Upper lobe of left lung (tissue), 6 donors: ENCODE measurements around the gene NFS1. TPM values are rescaled to one million over a fixed set of nuclear protein-coding genes. Genes with fewer than 3 reads are reported as not detected.

Source experiments
- ATAC-seq, 2 donors: fragments of 200-7000 bp; cut with Tn5 transposase; one replicate each; pipeline ENCODE4 v1.9.1; 2022; ENCODE audit warnings: mild to moderate bottlenecking in 2 of 2, moderate library complexity in 2 of 2; ENCODE audit not compliant: low FRiP score in 2 of 2
- DNase-seq, 2 donors: peaks; one replicate each; pipeline ENCODE4 v3.0.0-alpha.2; 2019 to 2020
- H3K27ac ChIP-seq, 4 donors: fragments of 200-600 bp; sonication (generic); one replicate each; pipeline ENCODE4 v1.5.1; 2016 to 2019
- H3K27me3 ChIP-seq, 4 donors: fragments of 200-600 bp; sonication (generic); one replicate each; pipeline ENCODE4 v1.5.1; 2017 to 2019
- H3K36me3 ChIP-seq, 4 donors: fragments of 200-600 bp; sonication (generic); one replicate each; pipeline ENCODE4 v1.5.1; 2016 to 2019
- H3K4me1 ChIP-seq, 4 donors: fragments of 200-600 bp; sonication (generic); one replicate each; pipeline ENCODE4 v1.5.1; 2018 to 2019
- H3K4me3 ChIP-seq, 4 donors: fragments of 200-600 bp; sonication (generic); one replicate each; pipeline ENCODE4 v1.5.1; 2017 to 2019; ENCODE audit warnings: mild to moderate bottlenecking in 2 of 4, moderate library complexity in 1 of 4
- H3K9me3 ChIP-seq, 4 donors: fragments of 200-600 bp; sonication (generic); one replicate each; pipeline ENCODE4 v1.5.1; 2018 to 2019
- EP300 ChIP-seq, 4 donors: sonication (generic); formaldehyde crosslinking; IDR thresholded peaks; one replicate each; pipeline ENCODE4 v1.5.1; 2017; ENCODE audit warnings: antibody characterized with exemption in 4 of 4, control low read depth in 2 of 4
- POLR2A ChIP-seq, 4 donors: fragments of 450-650 bp; IDR thresholded peaks; one replicate each; pipeline ENCODE4 v1.5.1; 2016 to 2017; ENCODE audit warnings: antibody characterized with exemption in 4 of 4, mild to moderate bottlenecking in 2 of 4
- POLR2AphosphoS5 ChIP-seq, 2 donors: sonication (generic); formaldehyde crosslinking; IDR thresholded peaks; one replicate each; pipeline ENCODE4 v1.5.1; 2017; ENCODE audit warnings: antibody characterized with exemption in 2 of 2
- WGBS, 2 donors: methylation state at CpG; one replicate each; pipeline ENCODE4 v1.1.5; 2017 to 2018; 5-methylcytosine and 5-hydroxymethylcytosine counted together
- total RNA-seq, 6 donors: library from RNA; depleted of rRNA in 4 of 6; stranded (reverse); fragments of >200 nt in 4 of 6; gene quantifications; one replicate each; pipeline versions ENCODE4 v1.1.0 to v1.2.1, GENCODE V29; 2016 to 2021
- TF ChIP-seq, protein P1 (sequence below), 6 experiments: fragments of 450-650 bp in 4 of 6; fragments of 200-600 bp in 2 of 6; sonication (generic) in 2 of 6; IDR thresholded peaks; one replicate each; pipeline ENCODE4 v1.5.1; 2016 to 2019; ENCODE audit warnings: antibody characterized with exemption in 6 of 6
- donor health status: DM: no; HTN: no; CAD: no; lungs with moderate emphysema.
- donor health status: DM: no; HTN: yes; CAD: no; lungs with severe emphysema.

Gene NFS1
- total RNA-seq, 6 donors from 2014 or later: 16.2 to 90.1 (median 22.6) TPM

DNA sequence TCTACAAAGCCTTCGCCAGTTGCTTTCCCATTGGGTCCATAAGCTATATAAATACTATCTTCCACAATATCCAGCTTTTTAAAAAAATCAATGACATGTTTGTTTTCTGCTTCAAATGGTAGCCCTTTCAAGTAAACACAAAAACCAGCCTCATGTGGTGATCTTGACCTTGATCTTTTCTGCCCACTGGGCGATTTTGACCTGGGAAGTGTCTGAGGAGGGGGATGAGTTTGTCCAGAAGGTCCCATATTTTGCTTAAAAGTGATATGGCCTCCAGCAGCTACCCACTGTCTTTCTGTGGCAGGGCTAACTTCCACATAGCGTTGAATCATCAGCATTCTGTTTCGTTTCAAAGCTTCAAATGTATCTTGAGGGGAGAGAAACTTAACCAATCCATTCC, 45.3 kb downstream of the NFS1 start:
- Histone ChIP-seq H3K27me3 (no peaks in the 10 kb centered on the region), H3K9me3 (no peaks in the 10 kb centered on the region), H3K36me3 (peaks cover 3 to 38% (median 24%) of the 10 kb centered on the region in 4 donors), H3K4me3 (no peak overlapping the region), H3K4me1 (peaks cover 21 to 42% (median 35%) of the 10 kb centered on the region in 4 donors), H3K27ac (no peak overlapping the region)
- ATAC-seq (no peak), DNase-seq (no peak)
- 91 to 96% methylated on average over 4 of the region's 4 CpGs for WGBS, 2 donors
- TF ChIP-seq POLR2A (IDR thresholded peaks at IDR 0.05): no peak
- TF ChIP-seq EP300 (IDR thresholded peaks at IDR 0.05): no peak
- no peak for TF ChIP-seq POLR2AphosphoS5 (IDR thresholded peaks at IDR 0.05)
- TF ChIP-seq, protein P1, sequence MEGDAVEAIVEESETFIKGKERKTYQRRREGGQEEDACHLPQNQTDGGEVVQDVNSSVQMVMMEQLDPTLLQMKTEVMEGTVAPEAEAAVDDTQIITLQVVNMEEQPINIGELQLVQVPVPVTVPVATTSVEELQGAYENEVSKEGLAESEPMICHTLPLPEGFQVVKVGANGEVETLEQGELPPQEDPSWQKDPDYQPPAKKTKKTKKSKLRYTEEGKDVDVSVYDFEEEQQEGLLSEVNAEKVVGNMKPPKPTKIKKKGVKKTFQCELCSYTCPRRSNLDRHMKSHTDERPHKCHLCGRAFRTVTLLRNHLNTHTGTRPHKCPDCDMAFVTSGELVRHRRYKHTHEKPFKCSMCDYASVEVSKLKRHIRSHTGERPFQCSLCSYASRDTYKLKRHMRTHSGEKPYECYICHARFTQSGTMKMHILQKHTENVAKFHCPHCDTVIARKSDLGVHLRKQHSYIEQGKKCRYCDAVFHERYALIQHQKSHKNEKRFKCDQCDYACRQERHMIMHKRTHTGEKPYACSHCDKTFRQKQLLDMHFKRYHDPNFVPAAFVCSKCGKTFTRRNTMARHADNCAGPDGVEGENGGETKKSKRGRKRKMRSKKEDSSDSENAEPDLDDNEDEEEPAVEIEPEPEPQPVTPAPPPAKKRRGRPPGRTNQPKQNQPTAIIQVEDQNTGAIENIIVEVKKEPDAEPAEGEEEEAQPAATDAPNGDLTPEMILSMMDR (IDR thresholded peaks at IDR 0.05): no peak

DNA sequence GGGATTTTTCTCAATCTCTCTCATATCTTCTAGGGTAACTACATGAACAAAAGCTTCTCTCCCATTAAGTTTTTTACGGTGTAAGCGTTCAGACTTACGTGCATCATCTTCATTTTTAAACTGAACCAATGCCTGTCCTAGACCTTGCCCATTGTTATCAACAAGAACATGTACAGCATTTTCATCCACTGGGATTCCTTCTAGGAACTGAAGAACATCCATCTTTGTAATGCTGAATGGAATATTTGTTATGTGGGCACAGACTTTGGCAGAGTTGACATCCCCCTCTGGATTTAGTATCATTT, 45.8 kb downstream of the NFS1 start:
- Histone ChIP-seq H3K36me3 (peaks cover 3 to 38% (median 24%) of the 10 kb centered on the region in 4 donors), H3K9me3 (no peaks in the 10 kb centered on the region), H3K27ac (no peak overlapping the region), H3K4me1 (peaks cover 19 to 42% (median 32%) of the 10 kb centered on the region in 4 donors), H3K27me3 (no peaks in the 10 kb centered on the region), H3K4me3 (no peak overlapping the region)
- no peak for ATAC-seq
- 98 to 100% methylated on average over 3 of the region's 3 CpGs for WGBS, 2 donors
- no peak for DNase-seq
- TF ChIP-seq EP300 (IDR thresholded peaks at IDR 0.05): no peak
- TF ChIP-seq, protein P1 (IDR thresholded peaks at IDR 0.05): no peak
- no peak for TF ChIP-seq POLR2AphosphoS5 (IDR thresholded peaks at IDR 0.05)
- no peak for TF ChIP-seq POLR2A (IDR thresholded peaks at IDR 0.05)

DNA sequence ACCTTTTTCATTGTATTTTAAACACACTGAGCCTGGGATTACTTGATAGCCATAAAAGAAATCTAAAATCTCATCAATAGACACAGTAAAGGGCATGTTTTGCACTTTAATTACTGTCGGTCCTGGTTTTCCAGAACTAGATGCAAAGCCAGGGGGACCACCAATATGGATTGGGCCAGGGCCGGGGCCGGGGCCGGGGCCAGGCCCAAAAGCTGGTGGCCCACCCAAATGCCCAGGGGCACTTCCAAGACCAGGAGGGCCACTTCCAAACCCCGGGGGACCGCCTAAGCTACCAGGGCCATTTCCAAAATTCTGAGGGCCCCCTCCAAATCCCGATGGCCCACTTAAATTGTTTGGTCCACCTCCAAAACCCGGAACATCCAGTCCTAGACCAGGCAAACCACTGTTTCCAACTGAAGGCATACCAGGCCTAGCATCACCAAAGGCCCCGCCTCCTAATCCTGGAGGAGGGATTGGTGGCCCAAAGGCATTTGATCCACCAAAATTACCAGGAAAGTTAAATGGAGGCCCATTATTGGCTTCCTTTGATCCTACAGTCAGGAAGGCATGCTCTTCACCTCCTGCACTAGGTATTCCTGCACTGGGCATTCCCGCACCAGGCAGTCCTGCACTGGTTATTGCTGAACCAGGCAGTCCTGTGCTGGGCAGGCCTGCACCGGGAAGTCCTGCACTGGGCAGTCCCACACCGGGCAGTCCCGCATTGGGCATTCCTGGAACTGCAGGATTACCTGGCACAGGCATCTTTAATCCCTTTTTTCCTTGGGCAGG, 46.3 kb downstream of the NFS1 start:
- ATAC-seq (no peak), DNase-seq (peak in 1 of 2 donors; percentile 58)
- Histone ChIP-seq H3K9me3 (no peaks in the 10 kb centered on the region), H3K4me3 (no peak overlapping the region), H3K27ac (no peak overlapping the region), H3K4me1 (peaks cover 15 to 37% (median 29%) of the 10 kb centered on the region in 4 donors), H3K27me3 (no peaks in the 10 kb centered on the region), H3K36me3 (peaks cover 3 to 38% (median 24%) of the 10 kb centered on the region in 4 donors)
- WGBS, 2 donors: 94% methylated on average over 11 to 13 of the region's 13 CpGs
- no peak for TF ChIP-seq POLR2AphosphoS5 (IDR thresholded peaks at IDR 0.05)
- TF ChIP-seq POLR2A (IDR thresholded peaks at IDR 0.05): no peak
- TF ChIP-seq, protein P1 (IDR thresholded peaks at IDR 0.05): no peak
- no peak for TF ChIP-seq EP300 (IDR thresholded peaks at IDR 0.05)

DNA sequence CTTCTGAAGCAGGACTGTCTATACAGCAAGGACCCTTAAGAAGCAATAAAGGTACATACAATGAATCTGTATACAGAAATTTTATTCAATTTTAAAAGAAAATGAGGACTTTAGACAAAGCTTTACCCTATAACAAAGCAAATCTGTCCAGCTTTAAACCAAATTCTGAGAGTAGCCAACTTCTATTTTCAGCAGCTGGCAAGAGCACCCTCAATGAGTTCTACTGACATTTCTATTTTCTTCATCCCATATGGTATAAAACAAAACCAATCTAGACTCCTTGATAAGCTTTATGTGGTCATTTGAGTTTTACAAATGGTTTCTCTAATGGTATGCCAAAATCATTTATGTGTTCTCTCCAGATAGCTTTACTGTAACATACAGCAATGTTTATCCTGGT, 47.2 kb downstream of the NFS1 start:
- DNase-seq: no peak
- H3K9me3 ChIP-seq: no peaks in the 10 kb centered on the region
- no peak overlapping the region for H3K4me3 ChIP-seq
- no peak for ATAC-seq
- TF ChIP-seq POLR2AphosphoS5 (IDR thresholded peaks at IDR 0.05) (no peak), EP300 (IDR thresholded peaks at IDR 0.05) (no peak), POLR2A (IDR thresholded peaks at IDR 0.05) (no peak)
- TF ChIP-seq, protein P1 (IDR thresholded peaks at IDR 0.05): no peak
- no peaks in the 10 kb centered on the region for H3K27me3 ChIP-seq
- peaks cover 3 to 38% (median 24%) of the 10 kb centered on the region in 4 donors for H3K36me3 ChIP-seq
- peaks cover 6 to 28% (median 20%) of the 10 kb centered on the region in 4 donors for H3K4me1 ChIP-seq
- no peak overlapping the region for H3K27ac ChIP-seq

DNA sequence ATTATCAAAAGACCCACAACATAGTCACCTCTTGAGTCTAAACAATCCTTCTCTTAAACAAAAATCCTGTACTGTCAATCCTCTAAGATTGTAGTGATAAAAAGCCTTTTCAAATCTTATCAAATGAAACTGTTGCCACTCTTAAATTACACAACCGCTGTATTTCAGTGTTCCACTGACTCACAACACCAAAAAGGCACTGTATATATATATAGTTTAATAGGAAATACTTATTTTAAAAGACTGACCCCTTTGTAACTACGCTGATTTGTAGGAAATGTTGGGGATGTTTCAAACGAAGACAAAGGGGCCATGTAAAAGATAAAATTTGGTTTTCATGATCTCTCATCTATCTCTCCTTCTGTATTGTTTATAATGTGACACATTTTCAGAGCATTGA, 48.5 kb downstream of the NFS1 start:
- no peak for ATAC-seq
- TF ChIP-seq POLR2AphosphoS5 (IDR thresholded peaks at IDR 0.05): no peak
- TF ChIP-seq POLR2A (IDR thresholded peaks at IDR 0.05): no peak
- TF ChIP-seq, protein P1 (IDR thresholded peaks at IDR 0.05): no peak
- TF ChIP-seq EP300 (IDR thresholded peaks at IDR 0.05): no peak
- no peak for DNase-seq

More for the DNA sequence above, 48.5 kb downstream of the NFS1 start:
- 65 to 78% methylated on average over 3 of the region's 3 CpGs for WGBS, 2 donors
- H3K9me3 ChIP-seq: no peaks in the 10 kb centered on the region
- peak overlapping the region in 1 of 4 donors; percentile 37 for H3K27ac ChIP-seq
- peaks cover 0 to 21% (median 15%) of the 10 kb centered on the region in 4 donors for H3K4me1 ChIP-seq
- H3K36me3 ChIP-seq: peaks cover 3 to 33% (median 24%) of the 10 kb centered on the region in 4 donors
- no peaks in the 10 kb centered on the region for H3K27me3 ChIP-seq
- no peak overlapping the region for H3K4me3 ChIP-seq
